Measurements from ENCODE around the gene TOX3.

DNA sequence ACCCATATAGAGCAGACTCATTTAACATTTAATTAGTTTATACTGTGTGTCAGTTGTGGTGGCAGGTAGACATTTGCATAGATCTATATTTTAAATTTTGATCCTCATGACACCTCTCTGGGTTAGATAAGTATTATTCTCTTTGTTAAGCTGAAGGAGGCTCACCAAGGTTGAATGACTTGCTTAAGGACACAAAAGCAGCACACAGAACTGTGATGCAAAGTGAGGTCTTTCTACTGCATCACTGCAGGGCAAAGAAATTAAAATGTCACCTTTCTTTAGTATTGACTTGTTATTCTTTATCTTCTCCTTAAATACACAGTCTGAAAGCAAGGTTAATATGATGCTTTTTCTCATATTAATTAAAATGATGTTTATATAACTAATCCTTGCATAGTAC is 8.6 kb upstream of the TOX3 start:
- TF ChIP-seq POLR2AphosphoS5 (IDR thresholded peaks at IDR 0.05) (no peak), POLR2A (IDR thresholded peaks at IDR 0.05) (no peak)
- TF ChIP-seq, protein P1, sequence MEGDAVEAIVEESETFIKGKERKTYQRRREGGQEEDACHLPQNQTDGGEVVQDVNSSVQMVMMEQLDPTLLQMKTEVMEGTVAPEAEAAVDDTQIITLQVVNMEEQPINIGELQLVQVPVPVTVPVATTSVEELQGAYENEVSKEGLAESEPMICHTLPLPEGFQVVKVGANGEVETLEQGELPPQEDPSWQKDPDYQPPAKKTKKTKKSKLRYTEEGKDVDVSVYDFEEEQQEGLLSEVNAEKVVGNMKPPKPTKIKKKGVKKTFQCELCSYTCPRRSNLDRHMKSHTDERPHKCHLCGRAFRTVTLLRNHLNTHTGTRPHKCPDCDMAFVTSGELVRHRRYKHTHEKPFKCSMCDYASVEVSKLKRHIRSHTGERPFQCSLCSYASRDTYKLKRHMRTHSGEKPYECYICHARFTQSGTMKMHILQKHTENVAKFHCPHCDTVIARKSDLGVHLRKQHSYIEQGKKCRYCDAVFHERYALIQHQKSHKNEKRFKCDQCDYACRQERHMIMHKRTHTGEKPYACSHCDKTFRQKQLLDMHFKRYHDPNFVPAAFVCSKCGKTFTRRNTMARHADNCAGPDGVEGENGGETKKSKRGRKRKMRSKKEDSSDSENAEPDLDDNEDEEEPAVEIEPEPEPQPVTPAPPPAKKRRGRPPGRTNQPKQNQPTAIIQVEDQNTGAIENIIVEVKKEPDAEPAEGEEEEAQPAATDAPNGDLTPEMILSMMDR (IDR thresholded peaks at IDR 0.05) = no peak

Data from gastroesophageal sphincter (tissue), 3 donors.